Erythroblast (primary cell): ENCODE measurements around the gene SLC7A11.

Source experiments
- GATA1 ChIP-seq: IDR thresholded peaks from 2 replicates; pipeline ENCODE4 v1.6.1; 2011; ENCODE audit warnings: low read depth, mild to moderate bottlenecking, control low read depth, low read length, moderate library complexity
- POLR2A ChIP-seq: IDR thresholded peaks from 2 replicates; pipeline ENCODE4 v1.6.1; 2011; ENCODE audit warnings: mild to moderate bottlenecking, low read length

- TF ChIP-seq POLR2A (no peak), GATA1 (no peak)
Observed at GRCh38 chr4:138202686-138203085, 39.5 kb downstream of the SLC7A11 start.
